Activated CD4-positive, alpha-beta memory T cell treated with anti-CD3 and anti-CD28 coated beads, Interleukin-2, amount 10 ng/mL, durations not matched to agents 7 days and 5 days (primary cell): ENCODE results near the gene FGF7. TPM values are rescaled to one million over a fixed set of nuclear protein-coding genes. Genes with fewer than 3 reads are reported as not detected.

Experiments
- CTCF ChIA-PET: fragments of 350-600 bp; sonication (Branson Sonifier 250); formaldehyde crosslinking; loops from one replicate; lab custom pipeline; 2021; ENCODE audit warnings: antibody characterized with exemption, inconsistent platforms; lab: Charles Lee
- POLR2A ChIA-PET: fragments of 350-600 bp; sonication (Branson Sonifier 250); formaldehyde crosslinking; loops from one replicate; lab custom pipeline; 2021; ENCODE audit warnings: antibody characterized with exemption; lab: Charles Lee
- DNase-seq: peaks from one replicate; pipeline ENCODE4 v3.0.0-alpha.2; 2020
- H3K27ac Mint-ChIP-seq: one replicate; pipeline ENCODE4 v1.8.0; 2021; ENCODE audit warnings: mild to moderate bottlenecking, mixed read lengths
- H3K27me3 Mint-ChIP-seq: one replicate; pipeline ENCODE4 v1.8.0; 2021; ENCODE audit warnings: mixed read lengths
- H3K36me3 Mint-ChIP-seq: one replicate; pipeline ENCODE4 v1.8.0; 2021; ENCODE audit warnings: low read depth, mixed read lengths
- H3K4me1 Mint-ChIP-seq: one replicate; pipeline ENCODE4 v1.8.0; 2021; ENCODE audit warnings: mixed read lengths
- H3K4me3 Mint-ChIP-seq: one replicate; pipeline ENCODE4 v1.8.0; 2021; ENCODE audit warnings: mild to moderate bottlenecking, mixed read lengths
- H3K9me3 Mint-ChIP-seq: one replicate; pipeline ENCODE4 v1.8.0; 2021; ENCODE audit warnings: mixed read lengths
- total RNA-seq, 2 experiments: library from RNA; stranded (reverse); gene quantifications; one replicate each; pipeline ENCODE4 v1.2.3, GENCODE V29; 2021

The FGF7 gene
- total RNA-seq, 2 experiments from 2014 or later, result not detected

DNA sequence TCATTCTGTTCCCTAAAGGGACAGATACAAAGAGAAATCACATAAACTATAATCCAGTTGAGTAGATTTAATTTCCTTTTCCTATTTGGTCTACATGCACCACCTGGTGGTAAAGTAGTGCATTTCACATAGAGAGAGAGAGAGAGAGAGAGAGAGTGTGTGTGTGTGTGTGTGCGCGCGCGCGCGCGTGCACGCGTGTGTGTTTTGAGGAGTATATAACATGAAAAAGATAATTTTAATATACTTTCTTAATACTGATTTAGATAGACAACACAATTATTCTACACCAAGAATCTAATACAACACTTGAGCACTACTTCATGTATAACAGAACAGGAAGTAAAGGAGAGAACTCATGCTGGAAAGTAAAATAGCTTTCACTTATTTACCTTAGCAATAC, 1.1 kb upstream of the FGF7 start:
- ChIA-PET POLR2A (interaction anchor here (1.2 to 1.4 kb wide), 2 partner anchors 187 to 276 kb away, joined by 3 to 4 read pairs; no protein-coding TSS in a partner anchor), CTCF (interaction anchor here (0.7 to 4.5 kb wide), 13 partner anchors 10 to 906 kb away, joined by 3 to 61 read pairs (median 4); no protein-coding TSS in a partner anchor)
- Mint-ChIP-seq H3K4me1 (no peaks in the 10 kb centered on the region), H3K4me3 (peak overlapping the region; percentile 35), H3K27me3 (peaks cover 14% of the 10 kb centered on the region), H3K9me3 (no peaks in the 10 kb centered on the region), H3K27ac (no peak overlapping the region), H3K36me3 (no peaks in the 10 kb centered on the region)
- DNase-seq, result peak; percentile 35

DNA sequence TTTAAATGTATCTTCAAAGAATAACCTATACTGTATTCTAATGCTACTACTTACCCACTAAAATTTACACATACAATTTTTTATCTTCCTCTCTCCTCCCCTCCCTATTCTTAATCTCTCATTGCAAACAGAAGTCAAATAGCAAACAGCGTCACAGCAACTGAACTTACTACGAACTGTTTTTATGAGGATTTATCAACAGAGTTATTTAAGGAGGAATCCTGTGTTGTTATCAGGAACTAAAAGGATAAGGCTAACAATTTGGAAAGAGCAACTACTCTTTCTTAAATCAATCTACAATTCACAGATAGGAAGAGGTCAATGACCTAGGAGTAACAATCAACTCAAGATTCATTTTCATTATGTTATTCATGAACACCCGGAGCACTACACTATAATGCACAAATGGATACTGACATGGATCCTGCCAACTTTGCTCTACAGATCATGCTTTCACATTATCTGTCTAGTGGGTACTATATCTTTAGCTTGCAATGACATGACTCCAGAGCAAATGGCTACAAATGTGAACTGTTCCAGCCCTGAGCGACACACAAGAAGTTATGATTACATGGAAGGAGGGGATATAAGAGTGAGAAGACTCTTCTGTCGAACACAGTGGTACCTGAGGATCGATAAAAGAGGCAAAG, 984 bp downstream of the FGF7 start:
- DNase-seq, result no peak
- Mint-ChIP-seq H3K4me1 (no peaks in the 10 kb centered on the region), H3K27ac (no peak overlapping the region), H3K27me3 (peaks cover 9% of the 10 kb centered on the region), H3K36me3 (no peaks in the 10 kb centered on the region), H3K9me3 (no peaks in the 10 kb centered on the region), H3K4me3 (no peak overlapping the region)
- ChIA-PET POLR2A (interaction anchor here (0.6 kb wide), 1 partner anchor 490 kb away, joined by 3 read pairs; no protein-coding TSS in a partner anchor), CTCF (no interaction called here)

DNA sequence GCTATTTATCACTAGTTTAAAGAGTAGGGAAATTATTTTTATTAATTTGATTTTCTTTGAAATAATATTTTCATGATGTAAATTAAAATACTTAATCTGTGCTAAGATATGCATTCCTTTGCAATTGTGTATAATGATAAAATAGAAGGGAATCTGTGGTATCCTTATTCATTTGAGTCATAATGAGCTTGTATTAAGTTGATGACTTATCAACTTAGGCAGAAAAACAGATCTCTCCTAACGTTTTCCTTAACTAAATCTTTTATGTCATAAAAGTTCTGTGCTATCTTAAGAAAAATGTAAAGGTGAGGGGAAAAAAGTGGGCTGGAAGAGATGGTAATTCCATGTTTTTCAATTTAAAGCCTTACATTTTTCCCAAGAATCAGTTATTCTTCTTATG, 1.9 kb downstream of the FGF7 start:
- CTCF ChIA-PET, result no interaction called here

DNA sequence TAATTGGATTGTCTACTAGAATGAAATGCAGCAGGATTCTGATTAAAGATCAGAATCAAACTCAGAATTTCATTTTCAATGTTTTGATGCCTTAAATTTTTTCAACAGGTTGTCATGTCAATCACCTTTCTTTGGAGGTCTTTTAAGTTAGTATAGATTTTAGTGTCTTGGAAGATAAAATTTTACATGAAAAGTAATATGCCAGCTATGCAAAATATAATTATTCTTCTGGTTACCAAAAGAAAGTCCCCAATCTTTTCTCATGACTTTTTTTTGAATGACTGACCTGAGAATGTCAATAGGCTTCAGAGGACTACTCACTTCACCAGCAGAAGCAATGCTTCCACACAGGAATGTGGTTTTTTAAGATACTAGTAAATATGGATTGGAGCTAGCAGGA, 4.3 kb downstream of the FGF7 start:
- Mint-ChIP-seq H3K27me3 (peaks cover 14% of the 10 kb centered on the region), H3K36me3 (no peaks in the 10 kb centered on the region), H3K4me1 (no peaks in the 10 kb centered on the region), H3K4me3 (no peak overlapping the region), H3K27ac (no peak overlapping the region), H3K9me3 (no peaks in the 10 kb centered on the region)
- no peak for DNase-seq
- POLR2A ChIA-PET, result no interaction called here
- CTCF ChIA-PET, result no interaction called here

More for the DNA sequence above, 1.9 kb downstream of the FGF7 start:
- H3K27me3 Mint-ChIP-seq, result peaks cover 9% of the 10 kb centered on the region
- no peak for DNase-seq
- H3K9me3 Mint-ChIP-seq, result no peaks in the 10 kb centered on the region
- H3K4me3 Mint-ChIP-seq, result no peak overlapping the region
- no peaks in the 10 kb centered on the region for H3K4me1 Mint-ChIP-seq
- H3K27ac Mint-ChIP-seq, result no peak overlapping the region
- POLR2A ChIA-PET, result interaction anchor here (0.6 kb wide), 1 partner anchor 490 kb away, joined by 3 read pairs; no protein-coding TSS in a partner anchor
- no peaks in the 10 kb centered on the region for H3K36me3 Mint-ChIP-seq

DNA sequence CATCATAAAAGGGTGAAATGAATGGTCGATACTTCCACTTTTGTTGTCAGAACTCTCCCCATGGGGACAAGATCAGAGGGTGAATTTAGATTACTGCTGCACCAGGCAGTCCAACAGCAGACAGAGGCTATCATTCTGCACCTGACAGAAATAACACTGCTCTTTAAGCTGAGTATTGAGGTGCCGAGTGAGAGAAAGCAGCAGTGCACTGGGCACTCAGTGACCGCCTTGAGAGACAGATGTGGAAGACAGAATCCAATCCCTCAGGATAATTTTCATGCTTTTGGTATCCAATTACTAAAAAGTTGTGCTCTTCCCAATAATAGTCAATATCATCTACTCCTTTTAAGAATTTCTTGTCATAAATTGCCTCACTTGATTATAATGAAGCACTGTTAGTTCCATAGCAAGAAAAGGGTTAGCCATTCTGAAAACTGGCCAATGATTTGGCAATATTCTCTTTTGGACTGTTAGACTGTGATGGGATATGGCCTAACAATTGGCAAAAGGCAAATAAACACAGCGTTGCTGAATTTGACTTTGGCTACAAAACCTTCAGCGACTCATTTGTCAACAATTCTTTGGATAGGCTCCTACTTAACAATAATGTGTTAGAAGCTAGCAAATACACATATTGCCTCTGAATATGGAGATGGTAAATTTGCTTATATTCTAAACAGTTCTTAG, 5.5 kb downstream of the FGF7 start:
- ChIA-PET CTCF (no interaction called here), POLR2A (no interaction called here)
- Mint-ChIP-seq H3K4me3 (no peak overlapping the region), H3K9me3 (no peaks in the 10 kb centered on the region), H3K27me3 (peaks cover 14% of the 10 kb centered on the region), H3K36me3 (no peaks in the 10 kb centered on the region), H3K27ac (no peak overlapping the region), H3K4me1 (no peaks in the 10 kb centered on the region)
- DNase-seq, result no peak

DNA sequence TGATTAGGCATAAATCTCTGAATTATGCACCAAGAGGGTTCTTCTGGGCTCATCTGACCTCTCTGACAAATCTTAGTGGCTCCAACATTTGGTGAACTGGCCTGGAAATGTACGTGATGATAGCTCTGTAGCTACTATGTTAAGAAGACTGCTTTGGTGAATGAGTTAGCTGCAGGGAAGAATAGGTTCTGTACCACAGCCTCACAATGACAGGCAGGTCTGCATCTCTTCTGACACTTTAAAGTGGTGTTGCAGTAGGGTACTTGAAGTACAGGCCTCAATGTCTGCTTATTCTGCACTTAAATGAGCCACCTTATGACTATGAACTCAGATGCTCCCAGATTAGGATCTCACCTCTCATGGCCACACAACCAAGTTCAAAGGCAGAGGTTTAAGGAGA, 7.0 kb downstream of the FGF7 start:
- ChIA-PET CTCF (no interaction called here), POLR2A (no interaction called here)
- no peak for DNase-seq

DNA sequence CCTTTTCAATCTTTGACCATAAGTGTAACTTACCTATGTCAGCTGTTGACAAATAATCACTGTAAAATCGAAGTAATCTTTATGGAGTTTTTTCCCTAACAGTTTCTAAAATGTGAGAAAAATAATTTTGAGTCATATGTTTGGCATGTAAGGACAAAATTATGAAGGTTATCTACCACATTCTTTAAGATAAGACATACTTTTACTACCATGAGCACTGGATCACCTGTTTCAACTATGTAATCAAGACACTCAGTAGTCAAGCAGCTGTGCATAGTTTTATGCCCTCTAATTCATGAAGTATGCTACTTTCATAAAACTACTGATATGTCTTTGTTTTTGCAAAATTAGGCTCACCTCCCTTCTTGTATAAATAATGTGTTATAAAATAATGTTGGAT, 12.1 kb downstream of the FGF7 start:
- ChIA-PET POLR2A (no interaction called here), CTCF (no interaction called here)
- Mint-ChIP-seq H3K27me3 (peaks cover 6% of the 10 kb centered on the region), H3K36me3 (no peaks in the 10 kb centered on the region), H3K4me3 (no peak overlapping the region), H3K9me3 (no peaks in the 10 kb centered on the region), H3K4me1 (no peaks in the 10 kb centered on the region), H3K27ac (no peak overlapping the region)
- DNase-seq, result no peak

More for the DNA sequence above, 7.0 kb downstream of the FGF7 start:
- no peak overlapping the region for H3K27ac Mint-ChIP-seq
- H3K4me3 Mint-ChIP-seq, result no peak overlapping the region
- peaks cover 12% of the 10 kb centered on the region for H3K27me3 Mint-ChIP-seq
- no peaks in the 10 kb centered on the region for H3K9me3 Mint-ChIP-seq
- H3K4me1 Mint-ChIP-seq, result no peaks in the 10 kb centered on the region
- no peaks in the 10 kb centered on the region for H3K36me3 Mint-ChIP-seq

DNA sequence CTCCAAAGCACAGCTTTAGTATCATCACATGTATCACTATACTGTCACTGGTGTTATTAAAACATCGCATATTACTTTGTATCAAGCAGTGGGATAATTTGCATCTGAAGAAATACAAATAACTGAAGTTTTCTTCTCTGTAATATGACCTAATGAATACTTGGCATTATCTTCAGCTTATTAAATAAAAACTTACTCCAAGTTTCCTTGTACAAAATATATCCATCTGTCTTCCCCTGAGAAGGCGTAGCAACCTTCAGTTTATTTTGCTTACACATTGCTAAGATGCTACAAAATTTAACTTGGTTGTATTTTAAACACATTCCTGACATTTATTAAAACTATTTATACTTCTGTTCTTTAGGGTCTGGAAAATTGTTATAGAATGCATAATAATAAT, 13.7 kb downstream of the FGF7 start:
- Mint-ChIP-seq H3K4me3 (no peak overlapping the region), H3K4me1 (no peaks in the 10 kb centered on the region), H3K27me3 (no peaks in the 10 kb centered on the region), H3K27ac (no peak overlapping the region), H3K9me3 (no peaks in the 10 kb centered on the region), H3K36me3 (no peaks in the 10 kb centered on the region)
- ChIA-PET POLR2A (no interaction called here), CTCF (no interaction called here)
- no peak for DNase-seq

DNA sequence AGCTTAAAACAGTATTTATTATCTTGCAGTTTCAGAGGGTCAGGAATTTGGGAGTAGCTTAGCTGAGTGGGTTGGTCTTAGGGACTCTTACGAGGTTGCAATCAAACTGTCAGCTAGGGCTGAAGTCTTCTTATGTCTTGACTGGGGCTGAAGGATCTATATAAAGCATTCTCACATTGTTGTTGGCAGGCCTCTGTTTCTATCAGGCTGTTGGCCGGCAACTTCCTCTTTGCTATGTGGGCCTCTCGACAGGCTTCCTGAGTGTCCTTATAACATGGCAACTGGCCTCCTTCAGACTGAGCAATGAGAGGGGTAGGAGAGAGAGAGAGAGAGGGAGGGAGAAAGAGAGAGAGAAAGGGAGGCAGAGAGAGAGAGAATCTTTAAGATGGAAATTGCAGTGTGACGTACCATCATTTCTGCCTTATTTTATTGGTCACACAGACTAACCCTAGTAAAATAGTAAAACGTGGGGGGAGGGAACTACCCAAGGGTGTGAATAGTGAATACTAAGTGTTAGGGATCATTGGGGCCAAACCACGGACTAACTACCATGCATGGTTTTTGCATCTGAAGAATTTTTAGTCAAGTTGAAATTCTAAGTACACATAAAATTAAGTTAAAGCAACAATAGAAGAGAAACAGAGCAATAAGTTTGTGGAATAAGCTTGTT, 16.1 kb downstream of the FGF7 start:
- H3K27ac Mint-ChIP-seq, result no peak overlapping the region
- H3K4me3 Mint-ChIP-seq, result no peak overlapping the region
- POLR2A ChIA-PET, result no interaction called here
- no peaks in the 10 kb centered on the region for H3K27me3 Mint-ChIP-seq
- no peak for DNase-seq
- no peaks in the 10 kb centered on the region for H3K4me1 Mint-ChIP-seq
- no peaks in the 10 kb centered on the region for H3K9me3 Mint-ChIP-seq
- CTCF ChIA-PET, result interaction anchor here (1.7 kb wide), 1 partner anchor 17 kb away, joined by 4 read pairs; no protein-coding TSS in a partner anchor
- H3K36me3 Mint-ChIP-seq, result no peaks in the 10 kb centered on the region

DNA sequence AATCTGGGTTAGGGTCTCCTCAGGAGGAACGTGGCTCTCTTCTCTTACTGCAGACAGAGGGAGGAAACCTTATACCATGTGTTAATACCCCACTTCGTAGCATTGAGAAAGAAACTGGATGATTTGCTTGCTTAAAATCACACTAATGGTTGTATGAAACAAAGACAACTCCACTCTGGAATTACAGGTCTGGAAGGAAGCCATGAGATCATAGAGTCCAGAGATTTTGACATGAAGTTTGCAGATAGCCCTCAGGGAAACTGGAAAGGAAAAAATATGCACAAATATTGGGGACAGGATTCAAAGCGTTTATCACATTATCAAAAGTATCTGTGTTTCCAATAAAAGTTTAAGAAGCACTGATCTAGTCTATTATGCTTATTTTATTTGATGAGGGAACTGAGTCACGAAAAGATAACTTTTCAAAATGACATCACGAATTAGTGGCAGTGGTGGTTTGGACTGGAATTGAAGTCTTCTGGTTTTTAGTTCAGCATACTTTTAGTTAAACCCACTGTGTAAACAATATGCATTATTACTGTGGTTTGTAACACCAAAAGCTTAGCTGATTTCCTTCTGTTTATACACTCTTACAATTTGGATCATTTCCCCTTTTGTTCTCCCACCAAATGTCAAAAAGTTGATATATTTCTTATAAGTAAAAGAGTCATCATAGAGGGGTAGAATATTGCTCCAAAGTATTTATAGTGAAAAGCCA, 16.8 kb downstream of the FGF7 start:
- H3K4me1 Mint-ChIP-seq, result no peaks in the 10 kb centered on the region

DNA sequence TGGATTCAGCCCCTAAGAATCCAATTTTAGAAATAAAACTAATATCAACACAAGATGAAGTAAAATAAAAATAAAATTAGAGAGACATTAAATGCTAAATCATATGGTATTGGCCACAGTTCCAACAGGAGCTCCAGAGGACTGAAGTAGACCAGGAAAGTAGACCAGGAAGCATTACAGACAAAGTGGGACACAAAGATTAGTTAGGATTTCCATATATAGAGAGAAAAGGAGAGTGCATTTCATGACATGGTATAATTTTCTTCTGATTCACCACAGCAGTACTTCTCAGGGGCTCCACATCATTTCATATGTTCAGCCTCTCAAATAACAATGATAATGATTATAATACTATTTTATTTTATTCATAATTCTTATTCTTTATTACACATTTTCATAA, 18.3 kb downstream of the FGF7 start:
- no peak for DNase-seq
- Mint-ChIP-seq H3K27ac (no peak overlapping the region), H3K4me3 (no peak overlapping the region), H3K27me3 (peaks cover 6% of the 10 kb centered on the region), H3K4me1 (no peaks in the 10 kb centered on the region), H3K9me3 (no peaks in the 10 kb centered on the region), H3K36me3 (no peaks in the 10 kb centered on the region)
- ChIA-PET CTCF (interaction anchor here (1.0 kb wide), 1 partner anchor 19 kb away, joined by 3 read pairs; the partner anchor contains the start of gene FGF7), POLR2A (no interaction called here)

More for the DNA sequence above, 16.8 kb downstream of the FGF7 start:
- ChIA-PET POLR2A (no interaction called here), CTCF (interaction anchor here (1.7 kb wide), 1 partner anchor 17 kb away, joined by 4 read pairs; no protein-coding TSS in a partner anchor)
- H3K36me3 Mint-ChIP-seq, result no peaks in the 10 kb centered on the region
- H3K4me3 Mint-ChIP-seq, result no peak overlapping the region
- H3K27me3 Mint-ChIP-seq, result no peaks in the 10 kb centered on the region
- no peak overlapping the region for H3K27ac Mint-ChIP-seq
- no peaks in the 10 kb centered on the region for H3K9me3 Mint-ChIP-seq
- DNase-seq, result no peak

DNA sequence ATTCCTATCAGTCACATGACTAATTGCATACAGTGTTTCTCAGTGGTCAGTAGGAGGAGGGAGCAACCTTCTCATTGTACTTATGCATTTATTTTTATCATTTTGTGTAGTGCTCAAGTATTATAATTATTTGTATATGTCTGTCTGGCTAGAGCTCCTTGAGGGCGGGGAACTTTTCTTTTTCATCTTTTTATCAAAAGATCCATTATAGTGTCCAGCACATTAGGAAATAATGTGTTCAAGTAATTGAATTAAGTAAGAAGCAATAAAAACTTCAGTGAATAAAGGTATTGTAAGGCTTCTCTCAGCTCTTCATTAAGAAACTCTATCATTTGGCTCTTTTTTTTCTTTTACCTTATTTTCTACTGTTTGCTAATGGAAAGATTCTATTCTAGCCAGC, 18.8 kb downstream of the FGF7 start:
- no peaks in the 10 kb centered on the region for H3K9me3 Mint-ChIP-seq
- CTCF ChIA-PET, result interaction anchor here (1.0 kb wide), 1 partner anchor 19 kb away, joined by 3 read pairs; the partner anchor contains the start of gene FGF7
- no peaks in the 10 kb centered on the region for H3K4me1 Mint-ChIP-seq
- no peak overlapping the region for H3K4me3 Mint-ChIP-seq
- H3K36me3 Mint-ChIP-seq, result no peaks in the 10 kb centered on the region
- POLR2A ChIA-PET, result no interaction called here
- peaks cover 8% of the 10 kb centered on the region for H3K27me3 Mint-ChIP-seq
- no peak for DNase-seq
- no peak overlapping the region for H3K27ac Mint-ChIP-seq
